Measurements from ENCODE around the gene GRIN2A. TPM values are rescaled to one million over a fixed set of nuclear protein-coding genes. Genes with fewer than 3 reads are reported as not detected.

The GRIN2A gene
- polyA plus RNA-seq, 1 donor from 2014 or later = not detected

- no peaks in the 10 kb centered on the region for H3K9me3 Mint-ChIP-seq
Observed at GRCh38 chr16:10031473-10031872, 150.8 kb downstream of the GRIN2A start.

GRCh38 chr16:10028644-10029043, 153.6 kb downstream of the GRIN2A start:
- no peak overlapping the region for H3K27ac Mint-ChIP-seq
- H3K4me3 Mint-ChIP-seq = no peak overlapping the region
- no peaks in the 10 kb centered on the region for H3K27me3 Mint-ChIP-seq
- no peaks in the 10 kb centered on the region for H3K36me3 Mint-ChIP-seq
- H3K9me3 Mint-ChIP-seq = no peaks in the 10 kb centered on the region
- H3K4me1 Mint-ChIP-seq = no peaks in the 10 kb centered on the region

More at GRCh38 chr16:10031473-10031872, 150.8 kb downstream of the GRIN2A start:
- no peak overlapping the region for H3K4me3 Mint-ChIP-seq
- no peaks in the 10 kb centered on the region for H3K27me3 Mint-ChIP-seq
- H3K27ac Mint-ChIP-seq = no peak overlapping the region
- H3K4me1 Mint-ChIP-seq = no peaks in the 10 kb centered on the region
- no peaks in the 10 kb centered on the region for H3K36me3 Mint-ChIP-seq

- H3K36me3 Mint-ChIP-seq = no peaks in the 10 kb centered on the region
- H3K27me3 Mint-ChIP-seq = no peaks in the 10 kb centered on the region
- H3K9me3 Mint-ChIP-seq = no peaks in the 10 kb centered on the region
- no peaks in the 10 kb centered on the region for H3K4me1 Mint-ChIP-seq
- no peak overlapping the region for H3K4me3 Mint-ChIP-seq
- no peak overlapping the region for H3K27ac Mint-ChIP-seq
Observed at GRCh38 chr16:10027553-10027952, 154.7 kb downstream of the GRIN2A start.

GRCh38 chr16:10026593-10026992, 155.6 kb downstream of the GRIN2A start:
- Mint-ChIP-seq H3K4me1 (no peaks in the 10 kb centered on the region), H3K36me3 (no peaks in the 10 kb centered on the region), H3K27ac (no peak overlapping the region), H3K9me3 (no peaks in the 10 kb centered on the region), H3K27me3 (no peaks in the 10 kb centered on the region), H3K4me3 (no peak overlapping the region)

- H3K4me3 Mint-ChIP-seq = no peak overlapping the region
- H3K27me3 Mint-ChIP-seq = peaks cover 3% of the 10 kb centered on the region
- H3K36me3 Mint-ChIP-seq = peaks cover 1% of the 10 kb centered on the region
- H3K27ac Mint-ChIP-seq = no peak overlapping the region
- H3K4me1 Mint-ChIP-seq = no peaks in the 10 kb centered on the region
- no peaks in the 10 kb centered on the region for H3K9me3 Mint-ChIP-seq
Observed at GRCh38 chr16:10022098-10022497, 160.1 kb downstream of the GRIN2A start.

- no peaks in the 10 kb centered on the region for H3K9me3 Mint-ChIP-seq
- peaks cover 1% of the 10 kb centered on the region for H3K36me3 Mint-ChIP-seq
- peaks cover 4% of the 10 kb centered on the region for H3K27me3 Mint-ChIP-seq
- H3K4me3 Mint-ChIP-seq = no peak overlapping the region
- H3K27ac Mint-ChIP-seq = no peak overlapping the region
- H3K4me1 Mint-ChIP-seq = no peaks in the 10 kb centered on the region
Observed at GRCh38 chr16:10020866-10021265, 161.4 kb downstream of the GRIN2A start.

GRCh38 chr16:10016752-10017151, 165.5 kb downstream of the GRIN2A start:
- Mint-ChIP-seq H3K36me3 (peaks cover 4% of the 10 kb centered on the region), H3K27ac (no peak overlapping the region), H3K9me3 (no peaks in the 10 kb centered on the region), H3K27me3 (peaks cover 7% of the 10 kb centered on the region), H3K4me3 (no peak overlapping the region), H3K4me1 (no peaks in the 10 kb centered on the region)

- H3K36me3 Mint-ChIP-seq = peaks cover 3% of the 10 kb centered on the region
- no peak overlapping the region for H3K4me3 Mint-ChIP-seq
- H3K27me3 Mint-ChIP-seq = peaks cover 4% of the 10 kb centered on the region
- H3K4me1 Mint-ChIP-seq = no peaks in the 10 kb centered on the region
- H3K27ac Mint-ChIP-seq = no peak overlapping the region
- H3K9me3 Mint-ChIP-seq = no peaks in the 10 kb centered on the region
Observed at GRCh38 chr16:10015397-10015796, 166.8 kb downstream of the GRIN2A start.

- H3K4me3 Mint-ChIP-seq = no peak overlapping the region
- H3K27me3 Mint-ChIP-seq = peaks cover 4% of the 10 kb centered on the region
- peaks cover 3% of the 10 kb centered on the region for H3K36me3 Mint-ChIP-seq
- no peak overlapping the region for H3K27ac Mint-ChIP-seq
- no peaks in the 10 kb centered on the region for H3K9me3 Mint-ChIP-seq
- no peaks in the 10 kb centered on the region for H3K4me1 Mint-ChIP-seq
Observed at GRCh38 chr16:10013774-10014173, 168.5 kb downstream of the GRIN2A start.

- Mint-ChIP-seq H3K27ac (no peak overlapping the region), H3K36me3 (peaks cover 3% of the 10 kb centered on the region), H3K4me1 (no peaks in the 10 kb centered on the region), H3K27me3 (peaks cover 4% of the 10 kb centered on the region), H3K9me3 (no peaks in the 10 kb centered on the region), H3K4me3 (no peak overlapping the region)
Observed at GRCh38 chr16:10013364-10013763, 168.9 kb downstream of the GRIN2A start.

- H3K9me3 Mint-ChIP-seq = peaks cover 2 to 11% (median 2%) of the 10 kb centered on the region in 3 donors
- peaks cover 3% of the 10 kb centered on the region for H3K36me3 Mint-ChIP-seq
- no peak overlapping the region for H3K27ac Mint-ChIP-seq
- H3K4me1 Mint-ChIP-seq = no peaks in the 10 kb centered on the region
- H3K27me3 Mint-ChIP-seq = peaks cover 3% of the 10 kb centered on the region
- H3K4me3 Mint-ChIP-seq = no peak overlapping the region
Observed at GRCh38 chr16:10009684-10010083, 172.5 kb downstream of the GRIN2A start.

GRCh38 chr16:10003486-10003885, 178.7 kb downstream of the GRIN2A start:
- Mint-ChIP-seq H3K27ac (no peak overlapping the region), H3K4me3 (no peak overlapping the region), H3K36me3 (no peaks in the 10 kb centered on the region)

GRCh38 chr16:10001258-10001775, 180.9 kb downstream of the GRIN2A start:
- H3K27ac Mint-ChIP-seq = no peak overlapping the region
- H3K9me3 Mint-ChIP-seq = peaks cover 3 to 15% (median 8%) of the 10 kb centered on the region in 3 donors

More at GRCh38 chr16:10003486-10003885, 178.7 kb downstream of the GRIN2A start:
- no peaks in the 10 kb centered on the region for H3K4me1 Mint-ChIP-seq
- H3K9me3 Mint-ChIP-seq = peaks cover 3 to 17% (median 6%) of the 10 kb centered on the region in 3 donors
- peaks cover 2% of the 10 kb centered on the region for H3K27me3 Mint-ChIP-seq

GRCh38 chr16:9996221-9996620, 186.0 kb downstream of the GRIN2A start:
- Mint-ChIP-seq H3K27me3 (peaks cover 4% of the 10 kb centered on the region), H3K27ac (no peak overlapping the region)

More at GRCh38 chr16:10001258-10001775, 180.9 kb downstream of the GRIN2A start:
- no peaks in the 10 kb centered on the region for H3K4me1 Mint-ChIP-seq
- no peak overlapping the region for H3K4me3 Mint-ChIP-seq
- H3K27me3 Mint-ChIP-seq = peaks cover 2% of the 10 kb centered on the region
- no peaks in the 10 kb centered on the region for H3K36me3 Mint-ChIP-seq

GRCh38 chr16:9992441-9992840, 189.8 kb downstream of the GRIN2A start:
- no peak overlapping the region for H3K27ac Mint-ChIP-seq
- H3K9me3 Mint-ChIP-seq = peaks cover 7 to 23% (median 7%) of the 10 kb centered on the region in 3 donors
- H3K27me3 Mint-ChIP-seq = peaks cover 6% of the 10 kb centered on the region
- H3K4me3 Mint-ChIP-seq = no peak overlapping the region
- H3K4me1 Mint-ChIP-seq = no peaks in the 10 kb centered on the region
- no peaks in the 10 kb centered on the region for H3K36me3 Mint-ChIP-seq

More at GRCh38 chr16:9996221-9996620, 186.0 kb downstream of the GRIN2A start:
- Mint-ChIP-seq H3K4me3 (no peak overlapping the region), H3K4me1 (no peaks in the 10 kb centered on the region), H3K9me3 (peaks cover 4 to 13% (median 5%) of the 10 kb centered on the region in 3 donors), H3K36me3 (no peaks in the 10 kb centered on the region)

- H3K27ac Mint-ChIP-seq = no peak overlapping the region
- no peak overlapping the region for H3K4me3 Mint-ChIP-seq
- H3K27me3 Mint-ChIP-seq = peaks cover 3% of the 10 kb centered on the region
- no peaks in the 10 kb centered on the region for H3K36me3 Mint-ChIP-seq
- no peaks in the 10 kb centered on the region for H3K4me1 Mint-ChIP-seq
- H3K9me3 Mint-ChIP-seq = peaks cover 0 to 6% (median 3%) of the 10 kb centered on the region in 3 donors
Observed at GRCh38 chr16:9980981-9981380, 201.2 kb downstream of the GRIN2A start.
